ENCODE data around the gene GMPS. TPM values are rescaled to one million over a fixed set of nuclear protein-coding genes. Genes with fewer than 3 reads are reported as not detected.

The GMPS gene
- total and polyA plus RNA-seq, 10 of the 15 experiments (the other 5 are each of a cell fraction or from before 2014, with no cell fraction given), result 33.2 to 143 (median 79.0) TPM

- Histone ChIP-seq H3K36me3 (ENCODE audit: control insufficient read depth in 2 of 2, insufficient read depth in 2 of 2, low read length in 1 of 2) (peaks cover 1 to 9% of the 10 kb centered on the region in 2 experiments), H3K79me2 (ENCODE audit: control insufficient read depth, insufficient read depth, low read length) (no peaks in the 10 kb centered on the region), H4K20me1 (ENCODE audit: control insufficient read depth, insufficient read depth) (no peaks in the 10 kb centered on the region), H2AFZ (ENCODE audit: control insufficient read depth, low read depth, low read length) (no peak overlapping the region), H3K9ac (ENCODE audit: control insufficient read depth, insufficient read depth, low read length) (no peak overlapping the region), H3K9me3 (replicated peaks; ENCODE audit: control insufficient read depth, insufficient read depth, low read length) (no peaks in the 10 kb centered on the region), H3K4me3 (no peak overlapping the region), H3K4me2 (ENCODE audit: control insufficient read depth, insufficient read depth) (no peak overlapping the region), H3K4me1 (ENCODE audit: control insufficient read depth, insufficient read depth, low read length) (no peaks in the 10 kb centered on the region), H3K27me3 (replicated peaks in 1 of 2; ENCODE audit: control insufficient read depth in 2 of 2, insufficient read depth in 2 of 2, low read length in 1 of 2) (no peaks in the 10 kb centered on the region), H3K27ac (ENCODE audit: control insufficient read depth, insufficient read depth) (no peak overlapping the region)
- RAD21 ChIA-PET (ENCODE audit: unreplicated experiment), result no interaction called here
- CTCF ChIA-PET, result no interaction called here
- TF ChIP-seq ETV6 (conservative IDR thresholded peaks at IDR 0.05 in 1 of 2, IDR thresholded peaks at IDR 0.05 in 1 of 2; ENCODE audit: borderline replicate concordance in 1 of 2, low read depth in 1 of 2) (no peak), SIX5 (IDR thresholded peaks at IDR 0.05; ENCODE audit: low read depth, low read length, severe bottlenecking) (no peak), MEF2B (IDR thresholded peaks at IDR 0.05; ENCODE audit: partially characterized antibody, poor library complexity, severe bottlenecking) (no peak), NRF1 (conservative IDR thresholded peaks at IDR 0.05; ENCODE audit: low read depth, low read length) (no peak), BCL11A (IDR thresholded peaks at IDR 0.05; ENCODE audit: low read depth, low read length) (no peak), STAT3 (IDR thresholded peaks at IDR 0.05; ENCODE audit: low read depth, low read length) (no peak), RELA (IDR thresholded peaks at IDR 0.05; ENCODE audit: borderline replicate concordance, partially characterized antibody) (no peak), EGR1 (IDR thresholded peaks at IDR 0.05; ENCODE audit: borderline replicate concordance in 1 of 2, low read depth in 2 of 2, low read length in 2 of 2) (no peak)
- in situ Hi-C loops (cut with MboI), result no loop called here
- SMC1A ChIA-PET (ENCODE audit: uncharacterized antibody, unreplicated experiment), result no interaction called here
- FAIRE-seq (no peak), ATAC-seq (no peak), DNase-seq (ENCODE audit: low read depth, low spot score) (no peak)
- intact Hi-C loops (cut with micrococcal nuclease; ENCODE audit: unreplicated experiment), result no loop called here
- POLR2A ChIA-PET, result no interaction called here
- no TSS peak for BruUV-seq (replicated peaks)
Observed at GRCh38 chr3:155908605-155909004, 38.2 kb downstream of the GMPS start.

- Histone ChIP-seq H2AFZ (ENCODE audit: control insufficient read depth, low read depth, low read length) (no peak overlapping the region), H3K4me1 (ENCODE audit: control insufficient read depth, insufficient read depth, low read length) (no peaks in the 10 kb centered on the region), H3K9ac (ENCODE audit: control insufficient read depth, insufficient read depth, low read length) (no peak overlapping the region), H3K36me3 (ENCODE audit: control insufficient read depth in 2 of 2, insufficient read depth in 2 of 2, low read length in 1 of 2) (peaks cover 1 to 18% of the 10 kb centered on the region in 2 experiments; a peak in 3 of 4 replicates), H4K20me1 (ENCODE audit: control insufficient read depth, insufficient read depth) (no peaks in the 10 kb centered on the region), H3K27me3 (replicated peaks in 1 of 2; ENCODE audit: control insufficient read depth in 2 of 2, insufficient read depth in 2 of 2, low read length in 1 of 2) (no peaks in the 10 kb centered on the region), H3K79me2 (ENCODE audit: control insufficient read depth, insufficient read depth, low read length) (no peaks in the 10 kb centered on the region), H3K4me2 (ENCODE audit: control insufficient read depth, insufficient read depth) (no peak overlapping the region), H3K4me3 (no peak overlapping the region), H3K27ac (ENCODE audit: control insufficient read depth, insufficient read depth) (no peak overlapping the region), H3K9me3 (replicated peaks; ENCODE audit: control insufficient read depth, insufficient read depth, low read length) (no peaks in the 10 kb centered on the region)
- ATAC-seq (no peak), DNase-seq (ENCODE audit: low read depth, low spot score) (no peak), FAIRE-seq (no peak)
- TF ChIP-seq RB1 (IDR thresholded peaks at IDR 0.05; ENCODE audit: borderline replicate concordance) (no peak), PAX5 (IDR thresholded peaks at IDR 0.05; ENCODE audit: borderline replicate concordance, low read depth, low read length) (no peak), FOXM1 (IDR thresholded peaks at IDR 0.05; ENCODE audit: low read depth, low read length) (no peak), ZNF592 (IDR thresholded peaks at IDR 0.05) (no peak), CREB1 (IDR thresholded peaks at IDR 0.05; ENCODE audit: low read depth) (no peak), BRCA1 (IDR thresholded peaks at IDR 0.05; ENCODE audit: low read depth, low read length) (no peak), SUPT20H (IDR thresholded peaks at IDR 0.05; ENCODE audit: borderline replicate concordance, control insufficient read depth, low read depth, low read length) (no peak), KAT2A (conservative IDR thresholded peaks at IDR 0.05; ENCODE audit: control insufficient read depth, low read depth, low read length) (no peak)
- RAD21 ChIA-PET (ENCODE audit: unreplicated experiment), result no interaction called here
- BruUV-seq (replicated peaks), result no TSS peak
- POLR2A ChIA-PET, result no interaction called here
- in situ Hi-C loops (cut with MboI), result no loop called here
- CTCF ChIA-PET, result interaction anchor here (0.6 to 2.0 kb wide), 5 partner anchors 11 to 763 kb away, joined by 3 to 12 read pairs (median 4); partner anchors contain the start of gene C3orf33
- intact Hi-C loops (cut with micrococcal nuclease; ENCODE audit: unreplicated experiment), result no loop called here
- SMC1A ChIA-PET (ENCODE audit: uncharacterized antibody, unreplicated experiment), result no interaction called here
Observed at GRCh38 chr3:155912090-155912489, 41.6 kb downstream of the GMPS start.

All from GM12878 (cell line).